ENCODE results near the gene ZNF407. TPM values are rescaled to one million over a fixed set of nuclear protein-coding genes. Genes with fewer than 3 reads are reported as not detected.
"Not testable (repeated sequence)": the region's sequence is repeated elsewhere in the genome, so short reads cannot be mapped to it uniquely, and the experiment has no call there.

Gene ZNF407
- polyA plus RNA-seq, 1 experiment: 5.8 TPM

DNA sequence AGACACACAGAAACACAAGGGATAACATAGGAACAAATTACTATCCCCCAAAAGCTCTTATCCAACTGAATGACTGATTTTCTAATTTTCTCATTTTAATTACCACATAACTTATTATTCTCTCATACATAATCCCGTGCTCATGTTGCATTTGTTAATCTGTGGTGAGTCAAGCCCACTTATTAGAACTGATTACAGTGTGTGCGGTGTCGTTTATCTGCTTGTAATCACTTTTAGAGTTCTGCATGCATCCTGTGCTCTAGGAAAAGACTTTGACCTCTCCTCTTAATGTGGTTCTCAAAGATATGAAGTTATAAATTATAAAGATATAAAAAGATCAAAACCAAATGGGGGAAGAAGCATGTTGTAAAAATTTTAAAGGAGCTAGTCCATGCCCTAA is 33.7 kb upstream of the ZNF407 start:
- ChIA-PET CTCF (interaction anchor here (1.1 to 2.5 kb wide), 3 partner anchors 12 to 1862 kb away, joined by 3 to 9 read pairs (median 4); no protein-coding TSS in a partner anchor), POLR2A (no interaction called here)
- Histone ChIP-seq H3K27me3 (ENCODE audit: control insufficient read depth, insufficient read depth, low read length) (peaks cover 13% of the 10 kb centered on the region), H3K9me3 (ENCODE audit: control insufficient read depth, insufficient read depth, low read length) (peaks cover 6% of the 10 kb centered on the region), H3K27ac (ENCODE audit: low read depth, low read length) (no peak overlapping the region), H3K4me3 (ENCODE audit: low read depth, low read length) (no peak overlapping the region)
- DNase-seq (ENCODE audit: low read depth, low spot score): no peak
- TF ChIP-seq CTCF (IDR thresholded peaks at IDR 0.05; ENCODE audit: low read depth, low read length): no peak

- H3K9me3 ChIP-seq (ENCODE audit: control insufficient read depth, insufficient read depth, low read length); H3K4me3 ChIP-seq (ENCODE audit: low read depth, low read length); H3K27ac ChIP-seq (ENCODE audit: low read depth, low read length); DNase-seq (ENCODE audit: low read depth, low spot score); POLR2A ChIA-PET: not testable (repeated sequence)
- CTCF ChIA-PET: interaction anchor here (1.3 to 2.5 kb wide), 2 partner anchors 13 to 212 kb away, joined by 4 to 9 read pairs; no protein-coding TSS in a partner anchor
- H3K27me3 ChIP-seq (ENCODE audit: control insufficient read depth, insufficient read depth, low read length): peaks cover 13% of the 10 kb centered on the region
Measured at GRCh38 chr18:74565164-74565563, 32.5 kb upstream of the ZNF407 start.

DNA sequence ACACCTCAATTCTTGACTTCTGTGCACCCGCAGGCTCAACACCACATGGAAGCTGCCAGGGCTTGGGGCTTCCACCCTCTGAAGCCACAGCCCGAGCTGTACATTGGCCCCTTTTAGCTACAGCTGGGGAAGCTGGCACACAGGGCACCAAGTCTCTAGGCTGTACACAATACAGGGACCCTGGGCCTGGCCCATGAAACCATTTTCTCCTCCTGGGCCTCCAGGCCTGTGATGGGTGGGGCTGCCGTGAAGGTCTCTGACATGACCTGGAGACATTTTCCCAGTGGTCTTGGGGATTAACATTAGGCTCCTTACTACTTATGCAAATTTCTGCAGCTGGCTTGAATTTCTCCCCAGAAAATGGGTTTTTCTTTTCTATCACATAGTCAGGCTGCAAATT is 31.7 kb upstream of the ZNF407 start:
- DNase-seq (ENCODE audit: low read depth, low spot score); POLR2A ChIA-PET; H3K4me3 ChIP-seq (ENCODE audit: low read depth, low read length); H3K9me3 ChIP-seq (ENCODE audit: control insufficient read depth, insufficient read depth, low read length); CTCF ChIA-PET; H3K27ac ChIP-seq (ENCODE audit: low read depth, low read length): not testable (repeated sequence)
- peaks cover 13% of the 10 kb centered on the region for H3K27me3 ChIP-seq (ENCODE audit: control insufficient read depth, insufficient read depth, low read length)

- peaks cover 12% of the 10 kb centered on the region for H3K27me3 ChIP-seq (ENCODE audit: control insufficient read depth, insufficient read depth, low read length)
- ChIA-PET CTCF (no interaction called here), POLR2A (no interaction called here)
- TF ChIP-seq CTCF (IDR thresholded peaks at IDR 0.05; ENCODE audit: low read depth, low read length): no peak
- no peak overlapping the region for H3K27ac ChIP-seq (ENCODE audit: low read depth, low read length)
- H3K9me3 ChIP-seq (ENCODE audit: control insufficient read depth, insufficient read depth, low read length): peaks cover 6% of the 10 kb centered on the region; the same call in 1 of the 2 replicates
- DNase-seq (ENCODE audit: low read depth, low spot score): no peak
- H3K4me3 ChIP-seq (ENCODE audit: low read depth, low read length): no peak overlapping the region
Measured at GRCh38 chr18:74567822-74568221, 29.8 kb upstream of the ZNF407 start.

GRCh38 chr18:74569401-74569800 is 28.3 kb upstream of the ZNF407 start:
- Histone ChIP-seq H3K9me3 (ENCODE audit: control insufficient read depth, insufficient read depth, low read length) (peaks cover 6% of the 10 kb centered on the region; the same call in 1 of the 2 replicates), H3K27me3 (ENCODE audit: control insufficient read depth, insufficient read depth, low read length) (peaks cover 13% of the 10 kb centered on the region), H3K27ac (ENCODE audit: low read depth, low read length) (no peak overlapping the region), H3K4me3 (ENCODE audit: low read depth, low read length) (no peak overlapping the region)
- no peak for DNase-seq (ENCODE audit: low read depth, low spot score)
- ChIA-PET POLR2A (no interaction called here), CTCF (interaction anchor here (1.1 kb wide), 1 partner anchor 18 kb away, joined by 4 read pairs; no protein-coding TSS in a partner anchor)
- TF ChIP-seq CTCF (IDR thresholded peaks at IDR 0.05; ENCODE audit: low read depth, low read length): no peak

DNA sequence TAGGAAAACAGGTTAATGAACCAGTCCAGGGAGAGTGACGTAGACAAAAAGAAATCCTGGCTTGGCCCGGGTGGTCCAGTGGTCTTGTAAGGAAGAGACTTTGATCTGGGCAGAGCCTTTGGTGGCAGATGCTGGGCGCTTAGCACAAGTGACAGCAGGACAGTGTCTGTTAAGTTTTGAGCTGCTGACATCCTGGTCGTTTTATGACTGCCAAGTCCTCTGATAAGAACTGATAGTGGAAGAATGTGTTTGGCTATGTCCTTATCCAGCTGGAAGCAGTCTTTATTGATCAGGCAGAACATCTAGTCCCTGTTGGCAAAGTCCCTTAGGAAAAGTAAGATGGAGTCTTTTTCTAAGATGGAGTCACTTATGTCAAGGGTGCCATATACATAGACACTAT is 27.4 kb upstream of the ZNF407 start:
- DNase-seq (ENCODE audit: low read depth, low spot score): no peak
- TF ChIP-seq CTCF (IDR thresholded peaks at IDR 0.05; ENCODE audit: low read depth, low read length): no peak
- POLR2A ChIA-PET: no interaction called here
- Histone ChIP-seq H3K27me3 (ENCODE audit: control insufficient read depth, insufficient read depth, low read length) (peaks cover 13% of the 10 kb centered on the region), H3K9me3 (ENCODE audit: control insufficient read depth, insufficient read depth, low read length) (peaks cover 6% of the 10 kb centered on the region; the same call in 1 of the 2 replicates), H3K27ac (ENCODE audit: low read depth, low read length) (no peak overlapping the region), H3K4me3 (ENCODE audit: low read depth, low read length) (no peak overlapping the region)
- CTCF ChIA-PET: interaction anchor here (0.6 kb wide), 1 partner anchor 29 kb away, joined by 3 read pairs; no protein-coding TSS in a partner anchor
